Endodermal cell (in vitro differentiated cells): ENCODE measurements around the gene PIWIL1. TPM values are rescaled to one million over a fixed set of nuclear protein-coding genes. Genes with fewer than 3 reads are reported as not detected.

Source experiments
- DNase-seq: peaks from one replicate; pipeline ENCODE4 v3.0.0-alpha.2; 2017
- H3K27ac ChIP-seq: 2 replicates; pipeline ENCODE4 v1.5.1; 2013; ENCODE audit warnings: mild to moderate bottlenecking, low read depth, low read length, moderate library complexity
- H3K27me3 ChIP-seq: 2 replicates; pipeline ENCODE4 v1.6.1; 2013; ENCODE audit warnings: mild to moderate bottlenecking, low read length, moderate library complexity; ENCODE audit not compliant: insufficient read depth, control insufficient read depth, poor library complexity, severe bottlenecking
- H3K36me3 ChIP-seq: 2 replicates; pipeline ENCODE4 v1.7.0; 2013; ENCODE audit warnings: mild to moderate bottlenecking, low read length, moderate library complexity; ENCODE audit not compliant: control insufficient read depth, insufficient read depth
- H3K4me1 ChIP-seq: one replicate; pipeline ENCODE4 v1.7.0; 2013; ENCODE audit warnings: low read length; ENCODE audit not compliant: control insufficient read depth, insufficient read depth
- H3K4me3 ChIP-seq: 2 replicates; pipeline ENCODE4 v1.5.1; 2013; ENCODE audit warnings: mild to moderate bottlenecking, low read length, moderate library complexity
- H3K9ac ChIP-seq: 2 replicates; pipeline ENCODE4 v1.6.1; 2013; ENCODE audit warnings: mild to moderate bottlenecking, low read length, moderate library complexity; ENCODE audit not compliant: poor library complexity, severe bottlenecking; ENCODE audit errors: extremely low read depth
- H3K9me3 ChIP-seq: 2 replicates; pipeline ENCODE4 v1.6.1; 2013; ENCODE audit warnings: mild to moderate bottlenecking, low read length, moderate library complexity; ENCODE audit not compliant: control insufficient read depth
- H3K27ac Mint-ChIP-seq: 2 replicates; pipeline ENCODE4 v1.8.0; 2020; ENCODE audit warnings: mixed read lengths
- H3K27me3 Mint-ChIP-seq: 2 replicates; pipeline ENCODE4 v1.8.0; 2021; ENCODE audit warnings: mild to moderate bottlenecking, mixed read lengths; ENCODE audit not compliant: insufficient read depth
- H3K36me3 Mint-ChIP-seq: 2 replicates; pipeline ENCODE4 v1.8.0; 2020; ENCODE audit warnings: low read depth, mixed read lengths
- H3K4me1 Mint-ChIP-seq: 2 replicates; pipeline ENCODE4 v1.8.0; 2020; ENCODE audit warnings: mixed read lengths
- H3K4me3 Mint-ChIP-seq: 2 replicates; pipeline ENCODE4 v1.8.0; 2020; ENCODE audit warnings: mild to moderate bottlenecking, moderate library complexity, mixed read lengths
- H3K9me3 Mint-ChIP-seq: 2 replicates; pipeline ENCODE4 v1.8.0; 2020; ENCODE audit warnings: mild to moderate bottlenecking, mixed read lengths
- WGBS, 2 experiments: methylation state at CpG; one replicate each; pipeline versions ENCODE4 v1.1.5 to v1.1.7; 2013; ENCODE audit warnings: missing lambda C conversion rate in 2 of 2, mixed read lengths in 1 of 2; ENCODE audit not compliant: insufficient coverage in 1 of 2, insufficient read length in 1 of 2; 5-methylcytosine and 5-hydroxymethylcytosine counted together
- total RNA-seq, 2 donors: library from RNA; stranded (reverse); fragmentation: NEBNext Ultra II Directional in 1 of 2; extraction: Animal tissue kit (Norgen Biotek cat#: 25700) in 1 of 2; gene quantifications; 2 replicates in 1 of 2; 3 replicates in 1 of 2; pipeline ENCODE4 v1.2.1, GENCODE V29; 2021
- TF ChIP-seq, protein P1 (sequence below): fragments of 200-600 bp; sonication (generic); conservative IDR thresholded peaks from 2 replicates; pipeline ENCODE4 v1.5.0; 2021; ENCODE audit warnings: antibody characterized with exemption, mild to moderate bottlenecking

Gene PIWIL1
- total RNA-seq, 2 donors from 2014 or later = not detected

DNA sequence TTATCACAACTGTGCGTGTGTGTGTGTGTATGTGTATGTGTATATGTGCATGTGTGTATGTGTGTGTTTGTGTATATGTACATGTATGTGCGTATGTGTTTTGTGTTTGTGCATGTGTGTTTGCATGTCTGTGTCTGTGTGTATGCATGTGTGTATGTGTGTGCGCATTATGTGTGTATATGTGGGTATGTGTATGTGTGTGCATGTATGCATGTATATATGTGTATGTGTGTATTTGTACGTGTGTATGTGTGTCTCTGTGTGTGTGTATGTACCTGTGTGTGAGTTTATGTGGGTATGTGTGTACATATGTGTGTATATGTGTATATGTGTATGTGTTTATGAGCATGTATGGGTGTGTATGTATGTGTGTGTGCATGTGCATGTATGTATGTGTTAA, 37.6 kb upstream of the PIWIL1 start:
- H3K9me3 Mint-ChIP-seq = no peaks in the 10 kb centered on the region
- Histone ChIP-seq H3K9ac (no peak overlapping the region), H3K4me3 (no peak overlapping the region), H3K27ac (no peak overlapping the region), H3K9me3 (no peaks in the 10 kb centered on the region), H3K27me3 (peaks cover 6% of the 10 kb centered on the region), H3K36me3 (no peaks in the 10 kb centered on the region), H3K4me1 (no peaks in the 10 kb centered on the region)
- TF ChIP-seq, protein P1, sequence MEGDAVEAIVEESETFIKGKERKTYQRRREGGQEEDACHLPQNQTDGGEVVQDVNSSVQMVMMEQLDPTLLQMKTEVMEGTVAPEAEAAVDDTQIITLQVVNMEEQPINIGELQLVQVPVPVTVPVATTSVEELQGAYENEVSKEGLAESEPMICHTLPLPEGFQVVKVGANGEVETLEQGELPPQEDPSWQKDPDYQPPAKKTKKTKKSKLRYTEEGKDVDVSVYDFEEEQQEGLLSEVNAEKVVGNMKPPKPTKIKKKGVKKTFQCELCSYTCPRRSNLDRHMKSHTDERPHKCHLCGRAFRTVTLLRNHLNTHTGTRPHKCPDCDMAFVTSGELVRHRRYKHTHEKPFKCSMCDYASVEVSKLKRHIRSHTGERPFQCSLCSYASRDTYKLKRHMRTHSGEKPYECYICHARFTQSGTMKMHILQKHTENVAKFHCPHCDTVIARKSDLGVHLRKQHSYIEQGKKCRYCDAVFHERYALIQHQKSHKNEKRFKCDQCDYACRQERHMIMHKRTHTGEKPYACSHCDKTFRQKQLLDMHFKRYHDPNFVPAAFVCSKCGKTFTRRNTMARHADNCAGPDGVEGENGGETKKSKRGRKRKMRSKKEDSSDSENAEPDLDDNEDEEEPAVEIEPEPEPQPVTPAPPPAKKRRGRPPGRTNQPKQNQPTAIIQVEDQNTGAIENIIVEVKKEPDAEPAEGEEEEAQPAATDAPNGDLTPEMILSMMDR = no peak
- peak; percentile 8 for DNase-seq
- WGBS, 2 experiments = 84 to 90% methylated on average over 2 to 4 of the region's 4 CpGs
- H3K27me3 Mint-ChIP-seq = peaks cover 46% of the 10 kb centered on the region
- H3K27ac Mint-ChIP-seq = no peak overlapping the region
- H3K4me3 Mint-ChIP-seq = no peak overlapping the region
- no peaks in the 10 kb centered on the region for H3K36me3 Mint-ChIP-seq
- H3K4me1 Mint-ChIP-seq = no peaks in the 10 kb centered on the region

DNA sequence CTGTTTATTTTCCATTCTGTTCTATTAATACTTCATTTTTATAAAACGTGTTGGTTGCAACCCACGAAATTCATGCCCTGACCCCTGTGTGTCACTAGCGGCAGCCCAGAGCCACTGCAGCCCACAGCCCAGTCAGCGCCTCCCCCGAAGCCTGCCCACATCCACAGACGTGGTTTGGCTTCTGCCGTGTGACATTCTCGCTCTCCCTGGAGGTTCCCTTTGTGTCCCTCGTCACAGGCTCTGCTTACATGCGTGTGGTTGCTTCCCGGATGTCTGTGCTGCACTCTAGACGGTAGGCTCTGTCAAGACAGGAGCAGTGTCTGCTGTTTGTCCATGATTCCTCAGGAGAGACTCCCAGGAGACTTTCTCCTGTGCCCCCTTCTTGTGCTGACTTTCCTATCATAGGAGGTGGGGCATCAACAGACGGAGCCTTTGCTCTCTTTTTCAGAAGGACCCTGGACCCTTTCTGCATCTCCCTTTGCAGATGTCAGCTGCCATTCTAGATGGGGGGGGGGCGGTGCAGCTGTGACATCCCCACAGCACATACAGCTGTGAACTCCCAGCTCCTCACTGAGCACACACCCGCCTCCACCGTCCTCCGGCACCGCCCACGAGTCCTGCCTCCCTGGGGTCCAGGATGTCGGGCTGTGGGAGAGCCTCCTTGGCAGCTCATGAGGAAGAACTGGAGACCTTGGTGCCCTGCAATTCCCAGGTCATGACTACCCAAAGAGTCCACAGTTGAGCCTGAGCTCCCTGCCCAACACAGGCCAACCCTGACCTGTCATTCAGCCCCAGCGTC, 36.8 kb upstream of the PIWIL1 start:
- no peaks in the 10 kb centered on the region for H3K4me1 Mint-ChIP-seq
- no peaks in the 10 kb centered on the region for H3K9me3 Mint-ChIP-seq
- Histone ChIP-seq H3K27me3 (peaks cover 5% of the 10 kb centered on the region), H3K9me3 (no peaks in the 10 kb centered on the region), H3K27ac (no peak overlapping the region), H3K9ac (no peak overlapping the region), H3K36me3 (no peaks in the 10 kb centered on the region), H3K4me3 (no peak overlapping the region), H3K4me1 (no peaks in the 10 kb centered on the region)
- DNase-seq = peak; percentile 38
- WGBS, 2 experiments = 84 to 86% methylated on average over 17 to 21 of the region's 21 CpGs
- no peak overlapping the region for H3K27ac Mint-ChIP-seq
- TF ChIP-seq, protein P1 = no peak
- no peaks in the 10 kb centered on the region for H3K36me3 Mint-ChIP-seq
- no peak overlapping the region for H3K4me3 Mint-ChIP-seq
- peaks cover 42% of the 10 kb centered on the region for H3K27me3 Mint-ChIP-seq

DNA sequence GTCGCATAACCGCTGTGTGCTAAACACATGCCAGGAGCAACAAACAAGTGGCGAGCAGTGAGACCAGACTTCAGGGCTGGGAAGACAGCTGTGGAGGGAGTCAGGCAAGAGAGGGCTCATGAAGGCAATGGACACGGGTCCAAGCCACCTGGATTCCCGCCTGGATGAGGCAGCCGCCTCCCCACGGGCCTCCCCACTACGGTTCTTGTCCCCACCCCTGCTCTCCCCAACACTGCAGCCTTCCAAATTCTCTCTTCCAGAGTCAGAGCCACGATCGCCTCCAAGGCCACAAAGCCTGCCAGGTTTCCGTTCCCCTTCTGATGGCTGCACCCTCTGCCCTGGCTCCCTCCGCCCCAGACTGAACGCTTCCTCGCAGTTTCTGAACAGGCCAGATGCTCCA, 36.1 kb upstream of the PIWIL1 start:
- Mint-ChIP-seq H3K9me3 (no peaks in the 10 kb centered on the region), H3K27ac (no peak overlapping the region), H3K27me3 (peaks cover 46% of the 10 kb centered on the region), H3K4me1 (no peaks in the 10 kb centered on the region), H3K36me3 (no peaks in the 10 kb centered on the region), H3K4me3 (no peak overlapping the region)
- no peaks in the 10 kb centered on the region for H3K27me3 ChIP-seq
- H3K4me3 ChIP-seq = no peak overlapping the region
- no peak overlapping the region for H3K9ac ChIP-seq
- 84 to 86% methylated on average over 3 to 14 of the region's 14 CpGs for WGBS, 2 experiments
- H3K9me3 ChIP-seq = no peaks in the 10 kb centered on the region
- TF ChIP-seq, protein P1 = no peak
- no peaks in the 10 kb centered on the region for H3K4me1 ChIP-seq
- H3K36me3 ChIP-seq = no peaks in the 10 kb centered on the region
- no peak overlapping the region for H3K27ac ChIP-seq
- peak; percentile 44 for DNase-seq
